Activated naive CD8-positive, alpha-beta T cell treated with anti-CD3 and anti-CD28 coated beads, Interleukin-2, amount 50 U/mL, for 24 hours (primary cell): ENCODE measurements around the gene MAPK1.

ENCODE experiments used
- ATAC-seq: fragments of 150-1000 bp; cut with Tn5 transposase; one replicate; pipeline ENCODE4 v1.10.0; 2021
- DNase-seq: peaks from one replicate; pipeline ENCODE4 v3.0.0; 2021
- H3K27ac Mint-ChIP-seq: one replicate; pipeline ENCODE4 v1.8.0; 2021; ENCODE audit warnings: mild to moderate bottlenecking, mixed read lengths
- H3K27me3 Mint-ChIP-seq: one replicate; pipeline ENCODE4 v1.8.0; 2021; ENCODE audit warnings: mixed read lengths
- H3K36me3 Mint-ChIP-seq: one replicate; pipeline ENCODE4 v1.8.0; 2021; ENCODE audit warnings: low read depth, mixed read lengths
- H3K4me1 Mint-ChIP-seq: one replicate; pipeline ENCODE4 v1.8.0; 2021; ENCODE audit warnings: mixed read lengths
- H3K4me3 Mint-ChIP-seq: one replicate; pipeline ENCODE4 v1.8.0; 2021; ENCODE audit warnings: mild to moderate bottlenecking, moderate library complexity, mixed read lengths
- H3K9me3 Mint-ChIP-seq: one replicate; pipeline ENCODE4 v1.8.0; 2021; ENCODE audit warnings: mixed read lengths

MAPK1 gene

DNA sequence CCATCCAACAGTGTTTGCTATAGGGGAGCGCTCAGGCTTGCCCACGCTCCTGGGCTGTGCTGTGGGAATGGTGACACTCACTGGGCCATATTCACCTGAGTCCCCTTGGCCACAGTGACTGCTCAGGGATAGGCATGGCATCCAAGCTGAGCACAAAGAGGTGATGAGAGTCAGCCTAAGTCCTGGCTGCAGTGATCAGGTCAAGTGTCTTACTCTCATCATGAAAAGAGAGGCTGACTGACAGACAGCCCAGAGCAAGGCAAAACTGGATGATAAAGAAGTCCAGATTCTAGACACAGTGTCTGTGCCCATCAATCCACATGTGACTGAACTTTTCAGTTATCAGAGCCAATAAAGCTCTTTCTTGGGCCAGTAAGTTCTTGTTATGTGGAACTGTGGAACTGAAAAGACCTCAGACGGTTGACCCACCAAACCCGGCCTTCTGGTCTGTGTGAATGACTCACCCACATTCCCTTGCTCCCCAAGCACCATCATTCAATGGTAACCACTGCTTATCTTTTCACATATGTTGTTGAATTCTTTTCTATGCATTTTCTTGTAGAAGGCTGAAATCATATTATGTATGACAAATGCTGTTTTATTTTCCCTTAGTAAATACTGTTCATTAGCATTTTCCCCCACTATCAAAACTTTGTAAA, 88.6 kb downstream of the MAPK1 start:
- H3K27me3 Mint-ChIP-seq: no peaks in the 10 kb centered on the region
- H3K4me3 Mint-ChIP-seq: no peak overlapping the region
- peaks cover 17% of the 10 kb centered on the region for H3K4me1 Mint-ChIP-seq
- ATAC-seq (no peak), DNase-seq (no peak)
- no peak overlapping the region for H3K27ac Mint-ChIP-seq
- peaks cover 4% of the 10 kb centered on the region for H3K36me3 Mint-ChIP-seq
- H3K9me3 Mint-ChIP-seq: no peaks in the 10 kb centered on the region

DNA sequence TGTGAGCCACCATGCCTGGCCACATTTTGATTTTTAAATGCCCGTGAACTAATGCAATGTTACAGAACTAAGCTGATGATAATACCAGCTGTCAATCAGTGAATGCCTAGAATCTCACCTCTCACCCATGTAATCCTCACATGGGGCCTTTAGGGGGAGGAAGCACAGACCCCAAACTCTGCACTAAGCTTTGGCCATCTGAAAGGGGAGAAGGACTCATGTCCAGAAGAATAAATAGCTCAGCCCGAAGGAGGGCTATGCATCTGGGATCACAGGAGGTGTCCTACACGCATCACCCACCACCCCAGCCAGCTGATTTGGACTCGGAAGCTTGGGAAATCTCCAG, 95.8 kb downstream of the MAPK1 start:
- H3K27ac Mint-ChIP-seq: no peak overlapping the region
- H3K27me3 Mint-ChIP-seq: no peaks in the 10 kb centered on the region
- H3K4me1 Mint-ChIP-seq: peaks cover 26% of the 10 kb centered on the region
- DNase-seq (no peak), ATAC-seq (no peak)
- H3K36me3 Mint-ChIP-seq: peaks cover 56% of the 10 kb centered on the region
- no peaks in the 10 kb centered on the region for H3K9me3 Mint-ChIP-seq
- no peak overlapping the region for H3K4me3 Mint-ChIP-seq

DNA sequence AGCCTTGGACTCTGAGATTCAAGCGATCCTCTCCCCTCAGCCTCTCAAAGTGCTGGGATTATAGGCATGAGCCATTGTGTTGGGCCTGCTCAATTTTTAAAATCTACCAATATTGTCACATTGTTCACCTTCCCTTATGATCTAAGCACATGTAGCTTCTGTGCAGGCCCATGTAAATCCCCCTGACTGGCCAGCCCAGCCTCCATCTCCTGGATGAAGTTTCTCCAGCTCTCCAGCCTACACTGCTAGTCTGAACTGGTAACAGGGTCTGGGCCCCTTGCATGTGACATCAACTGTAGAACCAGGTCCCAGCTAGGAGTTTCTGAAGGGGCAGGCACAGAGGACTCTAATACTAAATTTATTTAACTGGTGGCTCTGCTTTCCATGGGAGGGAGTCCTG, 99.0 kb downstream of the MAPK1 start:
- Mint-ChIP-seq H3K36me3 (peaks cover 83% of the 10 kb centered on the region), H3K27ac (no peak overlapping the region), H3K4me1 (peaks cover 56% of the 10 kb centered on the region), H3K4me3 (no peak overlapping the region), H3K9me3 (no peaks in the 10 kb centered on the region), H3K27me3 (no peaks in the 10 kb centered on the region)
- DNase-seq: no peak
- ATAC-seq: no peak

DNA sequence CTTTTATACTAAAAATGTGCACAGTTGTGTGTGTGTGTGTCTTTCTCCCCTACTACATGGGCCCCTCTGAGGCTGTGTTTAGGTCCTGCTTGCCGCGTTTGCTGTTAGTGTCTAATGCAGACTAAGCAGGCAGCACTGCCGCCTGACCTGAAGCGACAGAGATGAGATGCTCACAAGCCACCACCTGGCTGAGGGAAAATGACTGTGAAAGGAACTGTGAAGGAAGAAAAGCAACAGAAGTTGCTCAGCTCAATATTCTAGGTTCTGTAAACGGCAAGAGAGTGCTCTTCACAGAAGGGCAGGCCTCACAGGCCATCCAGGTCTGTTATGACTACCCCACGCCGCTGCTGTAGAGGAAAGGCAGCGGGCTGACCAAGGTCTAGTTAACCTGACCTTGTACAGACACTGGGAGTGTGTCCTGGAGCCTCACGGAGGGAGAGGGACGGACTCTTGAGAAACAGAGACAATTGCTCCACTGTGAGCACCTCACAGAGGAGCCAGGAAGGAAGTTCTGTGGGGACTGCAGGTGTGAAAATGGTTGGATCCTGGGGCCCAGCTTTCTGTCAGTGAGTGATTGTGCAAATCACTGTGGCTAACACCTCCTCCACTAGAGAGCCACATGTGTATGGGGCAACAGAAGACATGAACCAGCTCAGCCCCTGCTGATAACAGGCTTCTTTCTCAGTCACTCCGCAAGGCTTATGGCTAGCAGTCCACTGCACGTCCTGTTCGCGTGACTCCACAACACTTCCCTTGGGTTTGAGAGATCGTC, 100.6 kb downstream of the MAPK1 start:
- no peaks in the 10 kb centered on the region for H3K9me3 Mint-ChIP-seq
- H3K4me3 Mint-ChIP-seq: peak overlapping the region; percentile 25
- DNase-seq: peak; percentile 63
- peak overlapping the region; percentile 75 for H3K27ac Mint-ChIP-seq
- H3K4me1 Mint-ChIP-seq: peaks cover 68% of the 10 kb centered on the region
- no peaks in the 10 kb centered on the region for H3K27me3 Mint-ChIP-seq
- ATAC-seq: peak; percentile 83
- peaks cover 87% of the 10 kb centered on the region for H3K36me3 Mint-ChIP-seq

DNA sequence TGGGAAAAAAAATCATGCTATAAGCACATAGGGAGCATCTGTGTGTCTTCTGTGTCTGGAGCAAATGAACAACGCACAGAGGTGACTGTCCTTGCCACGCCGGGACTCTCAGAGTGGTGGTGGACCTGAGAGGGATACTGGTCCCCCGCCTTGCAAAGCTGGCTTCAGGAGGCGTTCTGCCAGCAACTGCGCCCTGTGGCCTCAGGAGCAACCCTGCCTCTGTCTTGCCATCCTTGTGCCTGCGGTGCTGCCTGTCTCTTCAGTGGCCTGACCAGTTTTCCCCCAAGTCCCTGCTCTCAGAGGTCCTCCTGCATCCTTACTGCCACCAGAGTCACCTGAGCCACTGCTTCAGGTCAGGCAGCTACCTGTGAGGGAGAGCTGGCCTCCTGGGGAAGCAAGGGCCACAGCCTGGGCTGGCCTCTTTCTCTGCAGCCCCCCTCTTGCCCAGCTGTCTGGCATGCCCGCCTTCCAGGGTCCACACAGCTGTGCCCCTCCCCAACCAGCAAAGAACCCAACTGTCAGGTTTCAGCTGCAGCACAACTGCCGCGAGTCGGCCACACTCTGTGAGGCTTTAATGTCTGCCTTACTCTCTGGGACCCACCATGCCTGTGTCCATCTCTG, 101.4 kb downstream of the MAPK1 start:
- Mint-ChIP-seq H3K27ac (peak overlapping the region; percentile 75), H3K36me3 (peaks cover 87% of the 10 kb centered on the region), H3K4me3 (no peak overlapping the region), H3K27me3 (no peaks in the 10 kb centered on the region), H3K4me1 (peaks cover 77% of the 10 kb centered on the region), H3K9me3 (no peaks in the 10 kb centered on the region)
- ATAC-seq (no peak), DNase-seq (no peak)

DNA sequence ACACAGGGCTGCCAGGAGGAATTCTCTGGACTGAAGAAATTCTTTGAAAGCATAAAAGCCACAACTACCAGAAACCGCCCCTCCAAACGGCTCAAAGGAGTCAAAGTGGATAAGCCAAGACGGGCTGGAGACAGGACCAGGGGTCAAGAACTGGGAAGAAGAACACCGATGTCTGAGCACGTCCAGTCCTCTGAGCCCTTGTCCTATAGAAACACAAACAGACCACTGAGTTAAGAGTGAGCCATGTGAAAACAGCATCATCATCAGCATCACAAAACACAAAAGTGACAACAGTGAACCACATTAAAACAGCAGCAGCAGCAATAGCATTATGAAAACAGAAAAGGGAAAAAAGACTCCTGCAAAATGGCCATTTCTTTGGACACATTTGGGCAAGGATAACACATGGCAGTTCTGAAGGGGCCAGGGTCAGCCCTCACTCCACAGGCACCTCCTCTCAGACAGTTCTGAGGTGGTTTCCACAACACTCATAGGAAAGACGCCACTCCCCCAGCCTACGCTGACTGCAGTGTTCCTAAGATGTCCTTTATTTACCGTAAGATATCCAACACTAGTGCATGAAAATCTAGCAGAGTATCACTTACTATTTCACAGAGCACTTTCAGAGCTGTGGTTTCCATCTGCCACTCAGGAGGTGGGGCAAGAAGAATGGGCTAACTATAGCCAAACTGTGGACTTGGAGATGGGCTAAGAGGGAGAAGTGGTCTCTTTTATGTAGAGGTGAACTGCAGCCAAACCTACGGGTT, 103.2 kb downstream of the MAPK1 start:
- Mint-ChIP-seq H3K9me3 (no peaks in the 10 kb centered on the region), H3K36me3 (peaks cover 82% of the 10 kb centered on the region), H3K27ac (no peak overlapping the region), H3K27me3 (no peaks in the 10 kb centered on the region), H3K4me1 (peaks cover 83% of the 10 kb centered on the region), H3K4me3 (no peak overlapping the region)
- DNase-seq (peak; percentile 16), ATAC-seq (no peak)

DNA sequence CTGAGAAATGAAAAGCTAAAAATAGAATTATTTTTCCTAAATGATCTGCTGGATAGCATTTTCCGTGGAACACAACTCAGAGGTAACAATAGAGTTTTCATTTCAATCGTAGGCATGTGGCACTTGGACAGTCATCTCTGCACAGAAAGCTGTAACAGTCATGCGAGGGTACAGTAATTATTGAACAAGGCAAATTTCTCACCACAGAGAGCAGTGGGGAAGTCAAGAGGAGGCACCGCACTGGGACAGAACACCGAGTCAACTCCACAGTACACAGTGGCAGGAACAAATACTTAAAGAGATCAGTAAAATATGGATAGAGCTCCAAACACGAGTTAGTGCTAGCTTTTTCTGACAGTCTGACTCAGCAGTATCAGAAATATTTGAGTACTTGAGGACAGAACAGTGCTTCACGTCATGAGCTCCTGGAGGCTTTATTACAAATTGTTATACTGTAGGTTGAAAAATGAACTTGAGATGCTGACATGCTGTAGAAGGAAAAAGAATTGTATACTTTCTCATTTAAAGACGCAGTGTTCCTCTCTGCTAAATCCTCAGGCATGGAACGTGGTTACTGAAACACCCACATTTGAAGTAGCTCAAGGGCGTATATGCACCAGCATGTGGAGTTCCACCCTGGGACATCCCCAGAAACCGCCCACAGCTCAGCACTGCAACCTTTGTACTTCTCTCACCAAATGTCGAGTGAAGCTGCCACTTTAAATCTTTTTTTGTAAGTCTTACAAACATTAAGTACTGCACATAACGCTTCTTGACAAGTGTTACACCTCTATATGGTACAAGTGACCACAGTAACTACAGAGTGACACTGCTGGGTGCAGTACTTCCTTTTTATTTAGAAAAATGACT, 104.5 kb downstream of the MAPK1 start:
- Mint-ChIP-seq H3K4me1 (peaks cover 74% of the 10 kb centered on the region), H3K9me3 (no peaks in the 10 kb centered on the region), H3K27ac (peak overlapping the region; percentile 52), H3K27me3 (no peaks in the 10 kb centered on the region), H3K4me3 (no peak overlapping the region), H3K36me3 (peaks cover 78% of the 10 kb centered on the region)
- ATAC-seq (peak; percentile 70), DNase-seq (peak; percentile 52)

DNA sequence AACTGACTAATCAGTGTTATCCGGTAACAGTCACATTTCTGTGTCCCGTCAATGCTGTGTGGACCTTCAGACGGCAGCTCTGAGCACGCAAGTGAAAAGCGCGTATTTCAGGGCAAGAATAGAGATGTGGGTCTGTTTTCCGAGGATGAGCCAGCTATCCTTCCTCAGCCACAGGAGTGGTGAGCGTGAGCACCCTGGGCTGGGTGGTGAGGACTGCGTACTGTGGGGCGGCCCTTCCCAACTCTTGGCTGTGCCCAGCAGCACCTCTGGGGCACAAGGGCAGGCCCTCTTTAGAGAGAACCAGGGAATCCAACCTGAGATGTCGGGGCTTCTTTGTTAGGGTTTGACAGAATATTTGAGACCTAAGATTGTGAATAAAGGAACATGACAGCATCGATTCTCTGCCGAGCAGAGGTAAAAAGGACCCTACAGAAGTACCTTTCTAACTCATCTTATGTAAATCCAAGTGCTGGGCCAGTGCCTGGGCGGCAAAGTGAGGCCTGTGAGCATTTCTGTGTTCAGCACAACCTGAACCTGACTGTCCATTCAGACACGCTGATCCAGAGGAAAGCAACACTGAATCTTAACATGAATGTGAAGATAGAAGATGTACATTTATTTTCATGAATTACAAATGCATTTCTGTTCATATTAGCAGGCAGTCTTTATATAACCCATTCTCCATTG, 105.3 kb downstream of the MAPK1 start:
- Mint-ChIP-seq H3K4me1 (peaks cover 66% of the 10 kb centered on the region), H3K36me3 (peaks cover 74% of the 10 kb centered on the region), H3K27me3 (no peaks in the 10 kb centered on the region), H3K4me3 (no peak overlapping the region), H3K9me3 (no peaks in the 10 kb centered on the region), H3K27ac (peak overlapping the region; percentile 52)
- ATAC-seq (no peak), DNase-seq (no peak)

DNA sequence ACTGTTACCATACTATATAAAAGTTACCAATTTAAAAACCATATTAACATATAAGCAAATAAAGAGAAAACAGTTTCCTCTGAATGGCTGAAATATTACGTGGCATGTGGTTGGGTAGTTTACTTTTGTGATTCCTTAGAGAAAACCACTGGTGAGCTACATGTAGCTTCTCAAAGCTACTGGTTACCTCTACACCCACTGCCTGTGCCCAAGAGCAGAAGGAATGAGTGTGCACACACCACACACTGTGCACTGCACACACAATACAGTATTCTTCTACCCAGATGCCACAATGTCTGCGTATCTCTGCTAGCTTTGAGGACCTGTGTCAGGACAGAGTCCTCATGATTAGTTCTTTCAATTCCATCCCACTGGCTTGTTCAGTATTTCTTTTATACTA, 106.4 kb downstream of the MAPK1 start:
- no peak overlapping the region for H3K4me3 Mint-ChIP-seq
- H3K27ac Mint-ChIP-seq: no peak overlapping the region
- peaks cover 56% of the 10 kb centered on the region for H3K4me1 Mint-ChIP-seq
- no peaks in the 10 kb centered on the region for H3K27me3 Mint-ChIP-seq
- no peaks in the 10 kb centered on the region for H3K9me3 Mint-ChIP-seq
- ATAC-seq (peak; percentile 73), DNase-seq (no peak)
- H3K36me3 Mint-ChIP-seq: peaks cover 66% of the 10 kb centered on the region

DNA sequence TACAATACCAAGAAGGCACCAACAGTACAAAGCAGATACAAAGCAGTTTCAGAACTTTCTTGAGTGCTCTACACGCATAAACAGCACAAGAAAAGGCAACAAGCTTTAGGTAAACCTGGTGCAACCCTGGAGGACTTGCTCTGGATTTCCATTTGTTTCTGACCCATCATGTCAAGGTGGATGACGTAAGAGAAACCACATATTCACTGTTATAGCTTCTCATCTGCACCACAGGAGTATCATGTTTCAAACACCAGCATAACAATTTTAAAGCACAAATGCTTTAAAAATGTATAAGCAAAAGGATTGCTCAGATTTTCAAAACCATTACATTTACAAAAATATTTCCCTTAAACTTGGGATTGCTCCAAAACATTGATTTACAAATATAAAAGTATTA, 106.8 kb downstream of the MAPK1 start:
- H3K4me1 Mint-ChIP-seq: peaks cover 56% of the 10 kb centered on the region

DNA sequence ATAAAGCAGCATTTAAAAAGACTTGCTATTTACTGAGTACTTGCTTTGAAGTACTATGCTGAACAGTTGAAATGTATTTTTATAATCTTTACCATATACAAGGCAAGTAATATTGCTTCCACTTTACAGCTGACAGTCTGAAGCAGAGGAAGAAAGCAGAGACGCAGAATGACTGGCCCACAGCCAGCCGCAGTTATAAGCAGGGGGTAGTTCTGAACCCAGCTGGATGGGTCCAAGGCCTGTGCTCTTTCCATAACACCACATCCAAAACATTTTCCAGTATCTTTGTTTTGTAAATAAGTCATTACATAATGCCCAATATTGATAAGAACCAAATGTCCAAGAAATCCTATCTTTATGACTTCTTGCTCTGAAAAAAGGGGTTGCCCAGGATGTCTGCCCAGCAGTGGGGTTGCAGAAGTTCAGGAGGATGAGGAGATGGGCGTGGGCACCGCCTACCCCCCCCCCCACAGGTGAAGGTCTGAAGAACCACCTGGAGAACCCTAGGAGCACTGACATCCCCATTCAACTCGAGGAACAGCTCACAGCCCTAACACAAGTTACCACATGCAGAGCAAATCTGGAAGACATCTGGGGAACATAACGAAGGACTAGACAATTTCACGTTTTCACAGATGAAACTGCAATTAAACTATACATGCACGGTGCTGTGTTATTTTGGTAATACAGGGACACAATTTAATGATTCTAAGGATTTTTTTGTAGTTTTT, 107.6 kb downstream of the MAPK1 start:
- DNase-seq (no peak), ATAC-seq (no peak)
- no peaks in the 10 kb centered on the region for H3K9me3 Mint-ChIP-seq
- H3K4me1 Mint-ChIP-seq: peaks cover 51% of the 10 kb centered on the region
- H3K36me3 Mint-ChIP-seq: peaks cover 55% of the 10 kb centered on the region
- no peak overlapping the region for H3K4me3 Mint-ChIP-seq
- no peak overlapping the region for H3K27ac Mint-ChIP-seq
- H3K27me3 Mint-ChIP-seq: no peaks in the 10 kb centered on the region

More for the DNA sequence above, 106.8 kb downstream of the MAPK1 start:
- Mint-ChIP-seq H3K4me3 (no peak overlapping the region), H3K36me3 (peaks cover 63% of the 10 kb centered on the region), H3K27me3 (no peaks in the 10 kb centered on the region), H3K9me3 (no peaks in the 10 kb centered on the region), H3K27ac (no peak overlapping the region)
- DNase-seq: no peak
- no peak for ATAC-seq

DNA sequence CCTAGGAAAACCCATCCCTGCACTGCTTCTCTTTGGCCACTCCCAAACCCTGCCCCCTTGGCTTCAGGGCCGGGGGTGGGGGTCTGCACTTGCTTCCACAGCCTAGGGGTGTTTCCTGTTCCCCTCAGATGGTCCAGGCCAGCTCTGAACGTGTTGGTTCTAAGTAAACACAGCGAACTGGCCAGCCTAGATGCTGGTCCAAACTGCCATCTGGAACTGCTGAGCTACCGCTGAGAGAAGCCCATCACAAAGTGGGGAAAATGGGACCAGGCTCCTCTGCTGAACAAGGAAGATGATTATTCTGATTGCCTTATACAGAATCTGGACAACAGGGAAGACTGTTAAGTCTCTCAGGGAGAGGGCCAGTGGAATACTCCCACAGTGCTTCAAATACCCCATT, 108.4 kb downstream of the MAPK1 start:
- Mint-ChIP-seq H3K9me3 (no peaks in the 10 kb centered on the region), H3K27ac (no peak overlapping the region), H3K27me3 (no peaks in the 10 kb centered on the region), H3K4me1 (peaks cover 47% of the 10 kb centered on the region), H3K36me3 (peaks cover 53% of the 10 kb centered on the region), H3K4me3 (no peak overlapping the region)
- DNase-seq (no peak), ATAC-seq (no peak)
